Suprapubic skin (tissue), 4 donors: ENCODE measurements around the gene CACNG8. TPM values are rescaled to one million over a fixed set of nuclear protein-coding genes. Genes with fewer than 3 reads are reported as not detected.

Source experiments
- DNase-seq, 2 donors: peaks; one replicate each; pipeline ENCODE4 v3.0.0-alpha.2; 2019; ENCODE audit warnings: low spot score in 2 of 2
- H3K27ac ChIP-seq: fragments of 200-600 bp; sonication (generic); one replicate; pipeline ENCODE4 v1.5.1; 2019
- H3K27me3 ChIP-seq: fragments of 200-600 bp; sonication (generic); one replicate; pipeline ENCODE4 v1.5.1; 2019
- H3K36me3 ChIP-seq: fragments of 200-600 bp; sonication (generic); one replicate; pipeline ENCODE4 v1.5.1; 2019
- H3K4me1 ChIP-seq: fragments of 200-600 bp; sonication (generic); one replicate; pipeline ENCODE4 v1.5.1; 2019
- H3K4me3 ChIP-seq: fragments of 200-600 bp; sonication (generic); one replicate; pipeline ENCODE4 v1.5.1; 2019; ENCODE audit warnings: mild to moderate bottlenecking
- H3K9me3 ChIP-seq: fragments of 200-600 bp; sonication (generic); one replicate; pipeline ENCODE4 v1.5.1; 2019
- CTCF ChIP-seq, 2 donors: fragments of 200-600 bp in 1 of 2; fragments of 450-650 bp in 1 of 2; sonication (generic) in 1 of 2; IDR thresholded peaks; one replicate each; pipeline ENCODE4 v1.5.1; 2016 to 2019; ENCODE audit warnings: antibody characterized with exemption in 2 of 2, mild to moderate bottlenecking in 1 of 2, moderate library complexity in 1 of 2
- EP300 ChIP-seq: sonication (generic); formaldehyde crosslinking; IDR thresholded peaks from one replicate; pipeline ENCODE4 v1.6.1; 2017; ENCODE audit warnings: antibody characterized with exemption
- POLR2A ChIP-seq, 2 donors: fragments of 450-650 bp; IDR thresholded peaks; one replicate each; pipeline ENCODE4 v1.6.1; 2017; ENCODE audit warnings: antibody characterized with exemption in 2 of 2, mild to moderate bottlenecking in 2 of 2, moderate library complexity in 2 of 2
- POLR2AphosphoS5 ChIP-seq, 3 donors: sonication (generic); formaldehyde crosslinking; IDR thresholded peaks; one replicate each; pipeline ENCODE4 v1.6.1; 2017; ENCODE audit warnings: antibody characterized with exemption in 3 of 3
- WGBS: methylation state at CpG from one replicate; pipeline ENCODE4 v1.1.5; 2018; 5-methylcytosine and 5-hydroxymethylcytosine counted together
- total RNA-seq, 4 donors: library from RNA; depleted of rRNA; stranded (reverse); fragments of >200 nt; gene quantifications; one replicate each; pipeline ENCODE4 v1.1.0, GENCODE V29; 2016

The CACNG8 gene
- total RNA-seq, 4 donors from 2014 or later: 0.08 to 0.25 TPM; not detected in 2

DNA sequence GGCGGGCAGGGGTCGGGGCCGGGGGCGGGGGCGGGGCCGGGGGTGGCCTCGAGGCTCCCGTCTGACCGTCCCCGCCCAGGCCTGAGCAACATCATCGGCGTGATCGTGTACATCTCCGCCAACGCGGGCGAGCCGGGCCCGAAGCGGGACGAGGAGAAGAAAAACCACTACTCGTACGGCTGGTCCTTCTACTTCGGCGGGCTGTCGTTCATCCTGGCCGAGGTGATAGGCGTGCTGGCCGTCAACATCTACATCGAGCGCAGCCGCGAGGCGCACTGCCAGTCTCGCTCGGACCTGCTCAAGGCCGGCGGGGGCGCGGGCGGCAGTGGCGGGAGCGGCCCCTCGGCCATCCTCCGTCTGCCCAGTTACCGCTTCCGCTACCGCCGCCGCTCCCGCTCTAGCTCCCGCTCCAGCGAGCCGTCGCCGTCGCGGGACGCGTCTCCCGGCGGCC is 19.3 kb downstream of the CACNG8 start:
- Histone ChIP-seq H3K4me3 (peak overlapping the region; percentile 48), H3K4me1 (peaks cover 45% of the 10 kb centered on the region), H3K27ac (peak overlapping the region; percentile 18), H3K27me3 (peaks cover 66% of the 10 kb centered on the region), H3K9me3 (no peaks in the 10 kb centered on the region), H3K36me3 (no peaks in the 10 kb centered on the region)
- WGBS: no CpG with 5 or more reads among the region's 62 CpGs
- no peak for TF ChIP-seq EP300
- no peak for TF ChIP-seq POLR2AphosphoS5 (IDR thresholded peaks at IDR 0.05)
- TF ChIP-seq POLR2A (IDR thresholded peaks at IDR 0.05): no peak
- TF ChIP-seq CTCF (IDR thresholded peaks at IDR 0.05): no peak
- DNase-seq: no peak

DNA sequence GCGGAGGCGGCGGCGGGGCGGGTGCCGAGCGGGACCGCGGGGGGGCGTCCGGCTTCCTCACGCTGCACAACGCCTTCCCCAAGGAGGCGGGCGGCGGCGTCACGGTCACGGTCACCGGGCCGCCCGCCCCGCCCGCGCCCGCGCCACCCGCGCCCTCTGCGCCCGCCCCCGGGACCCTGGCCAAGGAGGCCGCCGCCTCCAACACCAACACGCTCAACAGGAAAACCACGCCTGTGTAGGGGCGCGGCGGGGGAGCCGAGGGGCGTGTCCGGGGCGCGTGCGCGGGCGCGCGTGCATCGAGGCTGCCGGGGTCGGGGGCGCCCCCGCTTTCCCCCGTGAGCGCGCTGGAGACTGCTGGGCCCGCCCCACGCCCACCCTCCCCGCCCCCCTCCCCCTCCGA is 19.9 kb downstream of the CACNG8 start:
- no peak for TF ChIP-seq POLR2A (IDR thresholded peaks at IDR 0.05)
- no peak for TF ChIP-seq POLR2AphosphoS5 (IDR thresholded peaks at IDR 0.05)
- TF ChIP-seq EP300: no peak
- TF ChIP-seq CTCF (IDR thresholded peaks at IDR 0.05): no peak
- Histone ChIP-seq H3K4me1 (peaks cover 44% of the 10 kb centered on the region), H3K9me3 (no peaks in the 10 kb centered on the region), H3K27me3 (peaks cover 64% of the 10 kb centered on the region), H3K36me3 (no peaks in the 10 kb centered on the region), H3K4me3 (peak overlapping the region; percentile 48), H3K27ac (no peak overlapping the region)
- WGBS: under 1% methylated on average over 25 of the region's 61 CpGs
- no peak for DNase-seq

DNA sequence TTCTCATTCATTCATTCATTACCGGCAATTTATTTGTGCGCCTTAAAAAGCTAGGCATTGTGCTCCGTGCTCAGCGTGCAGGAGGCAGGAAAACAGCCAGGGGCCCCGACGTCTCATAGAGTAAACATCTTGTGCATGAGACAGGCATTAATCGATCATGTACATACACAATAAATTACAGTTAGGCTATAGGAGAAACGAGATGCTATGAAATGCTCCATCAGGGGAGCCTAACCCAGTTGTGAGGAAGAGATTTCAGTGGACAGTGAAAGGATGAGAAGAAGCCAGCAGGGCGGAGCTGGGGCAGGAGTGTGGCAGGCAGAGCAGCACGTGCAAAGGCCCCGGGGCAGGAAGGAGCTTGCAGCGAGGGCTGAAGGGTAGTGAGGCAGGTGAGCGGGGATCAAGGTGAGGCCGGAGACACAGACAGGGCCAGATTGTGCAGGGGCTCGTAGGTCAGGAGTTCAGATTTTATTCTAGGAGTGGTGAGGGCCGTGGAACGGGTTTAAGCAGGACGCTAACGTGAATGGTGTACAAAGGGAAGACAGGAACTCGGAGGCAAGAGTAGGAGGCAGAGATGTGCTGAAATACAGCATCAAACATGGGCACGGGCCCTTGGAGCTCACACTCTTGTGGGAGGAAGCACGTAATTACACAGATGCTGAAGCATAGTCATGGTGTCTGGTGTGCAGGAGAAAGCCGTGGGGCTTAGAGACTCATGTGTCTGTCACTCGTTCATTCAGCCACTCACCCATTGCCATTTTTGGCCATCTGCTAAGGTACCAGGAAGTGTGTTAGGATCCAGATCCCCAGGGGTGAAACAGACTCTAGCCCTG is 20.9 kb downstream of the CACNG8 start:
- no peak overlapping the region for H3K4me3 ChIP-seq
- TF ChIP-seq CTCF (IDR thresholded peaks at IDR 0.05) (no peak), POLR2A (IDR thresholded peaks at IDR 0.05) (no peak), EP300 (no peak), POLR2AphosphoS5 (IDR thresholded peaks at IDR 0.05) (no peak)
- peaks cover 62% of the 10 kb centered on the region for H3K27me3 ChIP-seq
- H3K9me3 ChIP-seq: no peaks in the 10 kb centered on the region
- H3K36me3 ChIP-seq: no peaks in the 10 kb centered on the region
- no peak overlapping the region for H3K27ac ChIP-seq
- 71% methylated on average over 24 of the region's 24 CpGs for WGBS
- no peak for DNase-seq
- H3K4me1 ChIP-seq: peaks cover 34% of the 10 kb centered on the region

- Histone ChIP-seq H3K27me3 (peaks cover 52% of the 10 kb centered on the region), H3K36me3 (no peaks in the 10 kb centered on the region), H3K4me3 (no peak overlapping the region), H3K27ac (no peak overlapping the region), H3K4me1 (peaks cover 15% of the 10 kb centered on the region), H3K9me3 (no peaks in the 10 kb centered on the region)
- WGBS: 69% methylated on average over 6 of the region's 6 CpGs
- TF ChIP-seq POLR2A (IDR thresholded peaks at IDR 0.05) (no peak), EP300 (no peak), POLR2AphosphoS5 (IDR thresholded peaks at IDR 0.05) (no peak), CTCF (IDR thresholded peaks at IDR 0.05) (no peak)
- DNase-seq: no peak
These were observed 23.1 kb downstream of the CACNG8 start for GRCh38 chr19:53985863-53986262.

- H3K27ac ChIP-seq: no peak overlapping the region
- 88% methylated on average over 6 of the region's 6 CpGs for whole genome bisulfite sequencing
- no peak for DNase-seq
- H3K27me3 ChIP-seq: peaks cover 53% of the 10 kb centered on the region
- peaks cover 8% of the 10 kb centered on the region for H3K4me1 ChIP-seq
- H3K9me3 ChIP-seq: no peaks in the 10 kb centered on the region
- H3K36me3 ChIP-seq: no peaks in the 10 kb centered on the region
- H3K4me3 ChIP-seq: no peak overlapping the region
- TF ChIP-seq POLR2AphosphoS5 (IDR thresholded peaks at IDR 0.05): no peak
- no peak for TF ChIP-seq EP300
- TF ChIP-seq CTCF (IDR thresholded peaks at IDR 0.05): no peak
- no peak for TF ChIP-seq POLR2A (IDR thresholded peaks at IDR 0.05)
These were observed 26.2 kb downstream of the CACNG8 start for GRCh38 chr19:53988981-53989380.
